GM18868 (cell line): Measurements from ENCODE around the gene FUT7.

Experiments
- ATAC-seq: cut with Tn5 transposase; IDR thresholded peaks from one replicate; pipeline ENCODE4 v1.9.1; 2021; ENCODE audit warnings: mild to moderate bottlenecking, moderate library complexity; ENCODE audit not compliant: unreplicated experiment

Gene FUT7

DNA sequence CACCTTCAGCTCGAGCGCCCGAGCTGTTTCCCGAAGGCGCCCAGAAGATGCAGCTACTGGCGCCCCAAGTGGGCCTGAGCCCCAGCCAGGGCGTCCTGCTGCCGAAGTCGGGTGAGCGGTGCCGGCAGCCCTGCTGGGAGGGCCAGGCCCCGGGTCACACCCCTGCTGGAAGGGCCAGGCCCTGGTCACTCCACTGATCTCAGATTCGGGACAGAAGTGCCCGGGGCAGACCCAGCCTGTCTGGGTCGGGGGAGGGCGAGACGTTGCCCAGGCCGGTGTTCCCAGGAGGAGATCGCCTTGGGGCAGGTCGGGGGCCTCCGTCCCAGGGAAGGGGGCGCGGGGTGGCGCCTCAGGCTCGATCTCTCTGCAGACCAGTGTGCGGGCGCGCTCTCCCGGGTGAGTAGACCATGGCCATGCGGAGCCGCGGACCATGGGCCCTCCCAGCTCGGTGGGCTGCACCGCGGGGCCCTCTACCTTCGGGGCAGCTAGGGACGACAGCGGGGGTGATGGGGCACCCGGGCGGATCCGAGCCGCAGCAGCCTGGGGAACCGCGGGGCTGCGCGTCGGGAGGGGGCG lies 46.8 kb downstream of the FUT7 start:
- no peak for ATAC-seq

DNA sequence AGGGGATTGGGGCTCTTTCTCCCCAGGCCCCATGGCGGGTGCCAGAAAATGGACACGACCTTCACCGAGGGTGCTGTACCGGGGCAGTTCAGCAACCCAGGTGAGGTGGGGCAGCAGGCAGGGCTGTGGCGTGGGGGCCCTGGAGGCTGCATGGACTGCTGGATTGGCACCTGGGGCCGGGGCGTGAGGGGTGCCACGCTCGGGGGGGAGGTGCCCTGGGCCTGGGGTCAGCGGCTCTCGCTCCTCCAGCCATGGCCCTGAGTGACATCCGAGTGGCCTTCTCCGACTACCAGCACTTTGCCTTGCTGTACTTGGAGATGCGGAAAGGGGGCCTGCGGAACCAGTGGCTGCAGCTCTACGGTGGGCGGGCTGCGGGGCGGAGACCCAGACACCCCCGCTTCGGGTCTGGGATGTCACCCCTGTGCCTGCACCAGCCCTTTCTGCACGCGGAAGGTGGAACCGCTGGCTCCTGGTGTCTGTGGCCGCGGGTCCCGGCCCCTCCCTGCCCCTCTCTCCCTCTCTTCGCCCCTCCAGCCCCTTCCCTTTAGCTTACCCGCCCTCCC lies 47.3 kb downstream of the FUT7 start:
- ATAC-seq, result no peak

DNA sequence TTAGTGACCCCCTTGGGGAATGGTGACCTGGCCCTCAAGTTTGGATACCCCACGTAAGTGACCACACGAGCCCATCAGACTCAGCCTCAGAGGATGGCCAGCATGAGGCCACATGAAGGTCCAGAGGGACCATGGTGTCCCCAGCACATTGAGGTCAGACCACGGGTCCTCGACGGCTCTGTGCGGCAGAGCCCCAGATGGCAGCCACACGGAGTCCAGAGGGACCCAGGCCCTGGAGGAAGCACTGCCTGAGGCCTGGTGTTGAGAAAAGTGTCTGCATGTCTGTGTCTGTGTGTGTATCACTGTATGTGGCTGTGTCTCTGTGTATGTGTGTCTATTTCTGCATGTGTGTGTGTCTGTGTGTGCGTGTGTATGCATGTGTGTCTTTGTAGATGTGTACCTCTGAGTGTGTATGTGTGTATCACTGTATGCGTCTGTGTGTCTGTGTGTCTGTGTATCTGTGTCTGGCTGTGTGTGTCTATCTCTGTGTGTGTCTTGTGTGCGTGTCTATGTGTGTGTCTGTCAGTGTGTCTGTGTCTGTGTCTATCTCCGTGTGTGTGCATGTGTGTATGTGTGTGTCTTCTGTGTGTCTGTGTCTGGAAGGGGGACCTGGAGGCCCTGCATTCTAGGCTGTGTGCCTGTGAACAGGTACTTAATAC lies 48.1 kb downstream of the FUT7 start:
- no peak for ATAC-seq

DNA sequence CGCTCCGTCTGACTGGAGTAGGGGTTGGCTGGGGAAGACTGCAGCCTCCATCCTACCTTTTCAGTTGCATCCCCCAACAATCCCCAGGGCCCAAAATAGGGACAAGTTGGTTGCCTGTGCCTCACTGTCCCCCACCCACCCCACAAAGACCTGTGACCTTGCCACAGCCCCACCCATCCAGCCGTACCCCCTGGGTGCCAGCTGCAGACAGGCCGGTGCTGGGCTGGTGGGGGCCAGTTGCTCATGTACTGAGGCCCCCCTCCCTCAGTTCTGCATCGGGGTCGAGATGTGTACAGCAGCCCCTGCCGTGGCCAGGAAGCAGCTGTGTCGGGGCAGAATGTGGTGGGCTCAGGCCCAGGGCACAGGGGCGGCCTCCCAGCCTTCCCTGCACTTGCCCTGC lies 48.7 kb downstream of the FUT7 start:
- no peak for ATAC-seq

DNA sequence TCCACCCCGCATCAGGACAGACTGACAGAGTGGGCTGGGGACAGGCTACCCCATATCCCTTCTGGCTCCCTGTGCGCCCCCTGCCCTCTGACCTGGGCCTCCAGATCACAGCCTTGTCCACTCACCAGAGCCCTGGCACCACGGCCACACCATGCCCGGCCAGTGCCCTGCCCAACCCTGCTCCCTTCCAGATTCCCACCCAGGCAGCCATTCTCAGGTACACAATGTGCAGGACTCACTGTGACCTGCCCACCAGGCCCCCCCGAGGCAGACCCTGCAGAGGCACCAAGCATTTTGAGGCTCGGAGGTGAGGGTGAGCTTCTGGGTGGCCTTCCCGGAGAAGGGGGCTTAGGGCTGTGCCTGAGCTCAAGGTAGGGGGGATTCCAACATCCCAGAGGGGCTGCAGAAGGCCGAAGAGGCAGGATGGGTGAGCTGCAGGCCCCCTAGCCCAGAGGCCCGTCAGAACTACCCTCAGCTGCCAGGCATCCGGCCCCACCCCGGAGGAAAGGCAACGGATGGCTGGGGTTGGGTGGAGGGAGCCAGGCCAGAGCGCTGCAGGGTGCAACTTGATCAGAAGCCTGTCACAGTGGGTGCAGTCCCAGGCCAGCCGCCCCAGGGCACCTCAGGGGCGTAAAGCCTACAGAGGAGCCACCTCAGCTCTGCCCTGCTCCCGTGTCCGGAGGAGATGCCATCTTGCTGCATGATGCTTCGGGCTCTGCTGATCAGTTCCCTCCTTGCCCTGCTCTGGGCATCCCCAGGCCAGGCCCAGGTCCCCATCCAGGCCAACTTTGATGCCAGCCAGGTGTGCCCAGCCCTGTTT lies 49.4 kb downstream of the FUT7 start, which contains the start of gene LCNL1:
LCNL1 (plus strand) TSS at position 762 of the 820 bp plus-strand sequence. CDS start 594 bp downstream, outside the sequence.
- no peak for ATAC-seq

DNA sequence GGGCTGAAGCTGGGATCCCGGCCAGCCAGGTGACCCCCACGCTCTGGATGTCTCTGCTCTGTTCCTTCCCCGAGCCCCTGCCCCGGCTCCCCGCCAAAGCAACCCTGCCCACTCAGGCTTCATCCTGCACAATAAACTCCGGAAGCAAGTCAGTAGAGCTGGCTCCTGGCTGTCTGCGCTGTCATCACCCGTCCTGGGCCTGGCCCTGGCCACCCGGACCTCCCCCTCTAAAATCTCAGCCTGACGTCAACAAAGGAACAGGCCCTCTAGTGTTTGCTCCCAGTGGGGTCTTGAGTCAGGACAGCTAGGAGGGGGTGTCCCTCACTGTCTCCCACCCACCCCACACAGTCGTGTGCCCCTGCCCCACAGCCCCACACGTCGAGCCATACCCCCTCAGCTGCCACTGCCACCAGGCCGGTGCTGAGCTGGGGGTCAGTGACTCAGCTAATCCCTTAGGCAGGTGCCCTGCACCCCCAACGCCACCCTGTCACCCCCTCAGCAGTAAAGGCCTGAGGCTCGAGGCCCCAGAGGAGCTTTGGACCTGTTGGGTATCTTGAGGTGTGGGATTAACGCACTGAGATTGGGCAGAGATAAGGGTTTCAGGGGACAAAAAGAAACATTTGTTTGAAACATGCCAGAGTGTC lies 50.2 kb downstream of the FUT7 start:
- no peak for ATAC-seq

DNA sequence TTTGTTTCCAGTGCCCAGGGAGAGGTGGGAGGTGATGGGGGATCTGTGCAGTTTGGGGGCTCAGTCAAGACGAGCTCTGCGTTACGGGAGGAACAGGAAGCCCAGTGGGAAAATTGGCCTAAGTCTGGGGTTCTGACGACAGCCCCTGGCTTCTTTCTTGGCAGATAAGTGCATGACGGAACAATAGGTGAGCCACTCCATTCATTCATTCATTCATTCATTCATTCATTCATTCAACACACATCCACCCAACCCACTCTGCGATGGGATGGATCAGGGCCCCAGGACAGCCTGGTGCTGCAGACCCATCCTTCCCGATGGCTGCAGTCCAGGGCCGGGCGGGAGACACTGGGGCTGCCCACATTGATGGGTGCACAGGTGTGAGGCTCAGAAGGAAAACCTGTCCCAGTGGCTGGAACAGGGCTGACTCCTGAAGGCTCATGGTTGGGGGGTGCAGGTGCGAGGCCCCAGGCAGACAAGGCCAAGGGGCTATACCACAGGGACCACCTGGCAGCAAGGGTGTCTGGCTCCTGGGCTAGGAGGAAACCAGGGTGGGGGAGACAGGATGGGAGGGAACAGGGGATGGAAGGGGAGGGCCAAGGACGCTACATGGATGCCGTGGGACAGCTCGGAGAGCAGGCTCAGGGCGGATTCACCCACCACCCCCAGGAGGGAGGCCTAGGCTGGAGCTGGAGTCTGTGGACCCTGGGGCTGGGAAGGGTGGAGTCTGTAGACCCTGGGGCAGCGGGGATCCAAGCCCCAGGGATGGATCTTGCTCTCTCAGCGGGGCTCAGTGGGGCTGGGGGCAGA lies 51.0 kb downstream of the FUT7 start:
- no peak for ATAC-seq
